Measurements from ENCODE around the gene IQGAP1. TPM values are rescaled to one million over a fixed set of nuclear protein-coding genes. Genes with fewer than 3 reads are reported as not detected.

IQGAP1 gene
- total and polyA plus RNA-seq, 2 of the 13 experiments (the other 11 are each of a cell fraction or from before 2014, with no cell fraction given): 29.5 to 37.9 TPM

DNA sequence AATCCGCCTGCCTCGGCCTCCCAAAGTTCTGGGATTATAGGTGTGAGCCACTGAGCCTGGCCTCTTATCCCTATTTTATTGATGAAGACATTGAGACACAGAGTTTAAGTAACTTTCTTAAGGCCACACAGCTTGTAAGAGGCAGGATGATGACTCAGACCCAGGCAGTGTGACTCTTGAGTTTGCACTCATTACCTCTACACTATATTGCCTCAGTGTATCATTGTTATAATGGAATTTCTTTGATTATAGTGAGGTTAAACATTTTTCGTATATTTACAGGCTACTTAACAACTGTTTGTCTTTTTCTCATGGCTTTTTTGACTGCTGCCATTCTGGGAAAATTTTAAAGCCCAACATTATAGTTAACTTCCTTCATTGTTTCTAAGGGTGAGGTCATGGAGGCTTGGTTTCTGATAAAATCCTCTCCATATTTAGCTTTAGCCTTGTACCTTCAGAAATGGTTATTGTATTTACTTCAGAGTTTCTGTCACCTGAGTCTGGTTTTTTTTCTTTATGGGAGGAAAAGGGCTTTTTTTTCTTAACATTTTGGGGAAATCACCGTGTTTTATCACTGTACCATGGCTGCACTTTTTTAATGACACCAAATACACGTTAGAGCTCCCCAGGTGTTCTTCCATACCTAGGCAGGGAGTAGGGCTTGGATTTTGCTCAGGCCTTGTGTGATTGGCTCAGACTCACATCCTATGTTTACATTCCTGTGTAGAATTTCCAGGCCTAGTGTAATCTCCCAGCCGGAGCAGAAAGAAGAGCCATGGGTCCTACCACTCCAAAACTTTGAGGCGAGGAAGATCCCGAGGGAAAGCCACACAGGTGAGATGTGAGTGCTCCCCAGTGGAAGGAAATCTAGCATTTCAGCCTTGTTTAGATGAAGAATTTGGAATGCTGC is 29.7 kb upstream of the IQGAP1 start (continued):
- TF ChIP-seq ZNF704 (CRISPR knock-in tag; IDR thresholded peaks at IDR 0.05; ENCODE audit: borderline replicate concordance) (no peak), POLR2A (IDR thresholded peaks at IDR 0.05; ENCODE audit: insufficient read depth in 1 of 2, low read depth in 2 of 2, low read length in 2 of 2) (no peak)

- intact Hi-C loops (cut with micrococcal nuclease; ENCODE audit: unreplicated experiment) (no loop called here), in situ Hi-C loops (cut with HindIII; ENCODE audit: extremely low pct_ligation_motif_present, low pct_unique_long_range_greater_than_20kb) (loop anchor here (10.0 kb wide), 1 partner anchor 124 kb away; no protein-coding TSS in a partner anchor)
- no peak overlapping the region for H3K9ac ChIP-seq (ENCODE audit: insufficient read depth, low read depth, low read length)
- TF ChIP-seq ZFP1 (CRISPR knock-in tag; IDR thresholded peaks at IDR 0.05) (no peak), NR2F2 (IDR thresholded peaks at IDR 0.05; ENCODE audit: borderline replicate concordance, low read depth) (no peak), ZNF33B (CRISPR knock-in tag; IDR thresholded peaks at IDR 0.05) (no peak), NR2F1 (CRISPR knock-in tag; IDR thresholded peaks at IDR 0.05) (no peak), ZNF33A (CRISPR knock-in tag; IDR thresholded peaks at IDR 0.05; ENCODE audit: borderline replicate concordance) (no peak)
- TF ChIP-seq, protein P1, sequence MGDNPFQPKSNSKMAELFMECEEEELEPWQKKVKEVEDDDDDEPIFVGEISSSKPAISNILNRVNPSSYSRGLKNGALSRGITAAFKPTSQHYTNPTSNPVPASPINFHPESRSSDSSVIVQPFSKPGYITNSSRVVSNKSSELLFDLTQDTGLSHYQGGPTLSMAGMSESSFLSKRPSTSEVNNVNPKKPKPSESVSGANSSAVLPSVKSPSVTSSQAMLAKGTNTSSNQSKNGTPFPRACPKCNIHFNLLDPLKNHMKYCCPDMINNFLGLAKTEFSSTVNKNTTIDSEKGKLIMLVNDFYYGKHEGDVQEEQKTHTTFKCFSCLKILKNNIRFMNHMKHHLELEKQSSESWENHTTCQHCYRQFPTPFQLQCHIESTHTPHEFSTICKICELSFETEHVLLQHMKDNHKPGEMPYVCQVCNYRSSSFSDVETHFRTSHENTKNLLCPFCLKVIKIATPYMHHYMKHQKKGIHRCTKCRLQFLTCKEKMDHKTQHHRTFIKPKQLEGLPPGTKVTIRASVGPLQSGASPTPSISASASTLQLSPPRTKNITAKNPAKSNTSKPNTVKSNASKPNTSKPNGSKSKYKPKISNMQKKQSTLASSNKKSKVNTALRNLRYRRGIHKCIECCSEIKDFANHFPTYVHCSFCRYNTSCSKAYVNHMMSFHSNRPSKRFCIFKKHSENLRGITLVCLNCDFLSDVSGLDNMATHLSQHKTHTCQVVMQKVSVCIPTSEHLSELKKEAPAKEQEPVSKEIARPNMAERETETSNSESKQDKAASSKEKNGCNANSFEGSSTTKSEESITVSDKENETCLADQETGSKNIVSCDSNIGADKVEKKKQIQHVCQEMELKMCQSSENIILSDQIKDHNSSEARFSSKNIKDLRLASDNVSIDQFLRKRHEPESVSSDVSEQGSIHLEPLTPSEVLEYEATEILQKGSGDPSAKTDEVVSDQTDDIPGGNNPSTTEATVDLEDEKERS (CRISPR knock-in tag; IDR thresholded peaks at IDR 0.05): no peak
- peaks cover 0 to 2% of the 10 kb centered on the region in 2 experiments; a peak in 1 of 5 replicates for H3K36me3 ChIP-seq (replicated peaks in 1 of 2; ENCODE audit: control insufficient read depth in 1 of 2, insufficient read depth in 2 of 2, low read length in 2 of 2)
- WGBS (ENCODE audit: low lambda C conversion rate): 89% methylated on average over 13 of the region's 14 CpGs
- H3K27me3 ChIP-seq (ENCODE audit: control insufficient read depth in 1 of 2, insufficient read depth in 2 of 2, low read length in 2 of 2): no peaks in the 10 kb centered on the region
- no TSS peak for BruUV-seq (replicated peaks)
- no peak overlapping the region for H3K4me2 ChIP-seq (ENCODE audit: low read depth, low read length)
- ChIA-PET POLR2A (interaction anchor here (0.5 kb wide), 1 partner anchor 8 kb away, joined by 3 read pairs; no protein-coding TSS in a partner anchor), CTCF (ENCODE audit: low intra/inter-chr PET ratio, low total read pairs) (no interaction called here)
- H3K9me3 ChIP-seq (ENCODE audit: low read length): no peaks in the 10 kb centered on the region
- H3K79me2 ChIP-seq (ENCODE audit: insufficient read depth, low read length): no peaks in the 10 kb centered on the region
- FAIRE-seq: no peak
- no peak for DNase-seq (ENCODE audit: low spot score)
- no peaks in the 10 kb centered on the region for H3K4me1 ChIP-seq (ENCODE audit: insufficient read depth, low read length)
- H3K27ac ChIP-seq (ENCODE audit: extremely low read length, insufficient read depth, low read length): no peak overlapping the region
- no peak overlapping the region for H2AFZ ChIP-seq (ENCODE audit: low read length)
- H3K4me3 ChIP-seq (replicated peaks in 1 of 3; ENCODE audit: insufficient read depth in 1 of 3, low read depth in 2 of 3, low read length in 3 of 3): no peak overlapping the region
- no peaks in the 10 kb centered on the region for H4K20me1 ChIP-seq (ENCODE audit: insufficient read depth, low read length)
- ATAC-seq: no peak
Measured at GRCh38 chr15:90360746-90361145, 27.3 kb upstream of the IQGAP1 start.

All from HepG2 (cell line).